ENCODE results near the gene EIF2B2. TPM values are rescaled to one million over a fixed set of nuclear protein-coding genes. Genes with fewer than 3 reads are reported as not detected.

Gene EIF2B2
- total and polyA plus RNA-seq, 10 of the 15 experiments (the other 5 are each of a cell fraction or from before 2014, with no cell fraction given): 17.4 to 168 (median 65.5) TPM

DNA sequence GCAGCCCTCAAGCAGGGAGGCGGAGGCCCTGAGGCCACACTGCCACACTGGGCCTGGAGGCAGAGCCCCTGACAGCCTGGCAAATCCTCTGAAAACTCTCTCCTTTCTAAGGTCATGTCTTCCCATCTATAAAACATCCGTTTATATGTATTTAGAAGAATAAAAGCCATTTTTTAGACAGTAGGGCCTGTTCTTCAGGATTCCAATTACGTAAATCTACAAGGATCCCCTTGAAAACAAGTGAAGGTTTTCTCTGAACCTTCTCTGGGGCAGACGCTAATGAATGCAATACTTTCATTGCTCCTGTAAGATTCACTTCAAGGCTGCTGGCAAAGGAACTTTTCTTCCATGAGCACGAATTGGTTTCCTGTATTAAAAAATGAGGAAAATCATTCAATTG is 12.8 kb downstream of the EIF2B2 start:
- Histone ChIP-seq H4K20me1 (ENCODE audit: control insufficient read depth, insufficient read depth) (no peaks in the 10 kb centered on the region), H3K4me3 (no peak overlapping the region), H3K79me2 (ENCODE audit: control insufficient read depth, insufficient read depth, low read length) (no peaks in the 10 kb centered on the region), H3K27ac (ENCODE audit: control insufficient read depth, insufficient read depth) (no peak overlapping the region), H3K4me1 (ENCODE audit: control insufficient read depth, insufficient read depth, low read length) (no peaks in the 10 kb centered on the region), H3K9ac (ENCODE audit: control insufficient read depth, insufficient read depth, low read length) (no peak overlapping the region), H3K36me3 (ENCODE audit: control insufficient read depth in 2 of 2, insufficient read depth in 2 of 2, low read length in 1 of 2) (peaks cover 0 to 30% of the 10 kb centered on the region in 2 experiments; a peak in 3 of 4 replicates), H3K9me3 (replicated peaks; ENCODE audit: control insufficient read depth, insufficient read depth, low read length) (no peaks in the 10 kb centered on the region), H2AFZ (ENCODE audit: control insufficient read depth, low read depth, low read length) (no peak overlapping the region), H3K27me3 (replicated peaks in 1 of 2; ENCODE audit: control insufficient read depth in 2 of 2, insufficient read depth in 2 of 2, low read length in 1 of 2) (no peaks in the 10 kb centered on the region), H3K4me2 (ENCODE audit: control insufficient read depth, insufficient read depth) (no peak overlapping the region)
- POLR2A ChIA-PET: no interaction called here
- ATAC-seq: no peak
- BruUV-seq (replicated peaks): no TSS peak
- intact Hi-C loops (cut with micrococcal nuclease; ENCODE audit: unreplicated experiment) (no loop called here), in situ Hi-C loops (cut with MboI) (no loop called here)
- TF ChIP-seq IRF4 (IDR thresholded peaks at IDR 0.05; ENCODE audit: low read depth, low read length) (no peak), SIN3A (IDR thresholded peaks at IDR 0.05; ENCODE audit: low read depth, low read length) (no peak), ZNF24 (IDR thresholded peaks at IDR 0.05) (no peak), EZH2 (IDR thresholded peaks at IDR 0.05; ENCODE audit: borderline replicate concordance, control insufficient read depth, low read depth, low read length) (no peak), HDAC6 (IDR thresholded peaks at IDR 0.05; ENCODE audit: unreplicated experiment) (no peak), CEBPB (IDR thresholded peaks at IDR 0.05; ENCODE audit: borderline replicate concordance in 1 of 2, low read depth in 2 of 2, low read length in 2 of 2) (no peak), MXI1 (IDR thresholded peaks at IDR 0.05; ENCODE audit: low read depth, low read length) (no peak), POU2F2 (IDR thresholded peaks at IDR 0.05; ENCODE audit: borderline replicate concordance, low read depth, low read length) (no peak), KLF5 (IDR thresholded peaks at IDR 0.05; ENCODE audit: partially characterized antibody) (no peak)
- TF ChIP-seq, protein P1, sequence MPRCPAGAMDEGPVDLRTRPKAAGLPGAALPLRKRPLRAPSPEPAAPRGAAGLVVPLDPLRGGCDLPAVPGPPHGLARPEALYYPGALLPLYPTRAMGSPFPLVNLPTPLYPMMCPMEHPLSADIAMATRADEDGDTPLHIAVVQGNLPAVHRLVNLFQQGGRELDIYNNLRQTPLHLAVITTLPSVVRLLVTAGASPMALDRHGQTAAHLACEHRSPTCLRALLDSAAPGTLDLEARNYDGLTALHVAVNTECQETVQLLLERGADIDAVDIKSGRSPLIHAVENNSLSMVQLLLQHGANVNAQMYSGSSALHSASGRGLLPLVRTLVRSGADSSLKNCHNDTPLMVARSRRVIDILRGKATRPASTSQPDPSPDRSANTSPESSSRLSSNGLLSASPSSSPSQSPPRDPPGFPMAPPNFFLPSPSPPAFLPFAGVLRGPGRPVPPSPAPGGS (IDR thresholded peaks at IDR 0.05; ENCODE audit: borderline replicate concordance, insufficient read depth, low read depth, low read length, poor library complexity, severe bottlenecking): no peak
- TF ChIP-seq, protein P2, sequence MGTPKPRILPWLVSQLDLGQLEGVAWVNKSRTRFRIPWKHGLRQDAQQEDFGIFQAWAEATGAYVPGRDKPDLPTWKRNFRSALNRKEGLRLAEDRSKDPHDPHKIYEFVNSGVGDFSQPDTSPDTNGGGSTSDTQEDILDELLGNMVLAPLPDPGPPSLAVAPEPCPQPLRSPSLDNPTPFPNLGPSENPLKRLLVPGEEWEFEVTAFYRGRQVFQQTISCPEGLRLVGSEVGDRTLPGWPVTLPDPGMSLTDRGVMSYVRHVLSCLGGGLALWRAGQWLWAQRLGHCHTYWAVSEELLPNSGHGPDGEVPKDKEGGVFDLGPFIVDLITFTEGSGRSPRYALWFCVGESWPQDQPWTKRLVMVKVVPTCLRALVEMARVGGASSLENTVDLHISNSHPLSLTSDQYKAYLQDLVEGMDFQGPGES (IDR thresholded peaks at IDR 0.05): no peak
- CTCF ChIA-PET: interaction anchor here (1.4 kb wide), 1 partner anchor 156 kb away, joined by 3 read pairs; no protein-coding TSS in a partner anchor
- no peak for FAIRE-seq
- whole genome bisulfite sequencing (ENCODE audit: insufficient coverage, insufficient replicate concordance, low lambda C conversion rate, missing lambda C conversion rate): 84% methylated on average over 5 of the region's 5 CpGs
- RAD21 ChIA-PET (ENCODE audit: unreplicated experiment): no interaction called here
- SMC1A ChIA-PET (ENCODE audit: uncharacterized antibody, unreplicated experiment): no interaction called here
- DNase-seq (ENCODE audit: low read depth, low spot score): no peak

Data from GM12878 (cell line).